ENCODE results near the gene CIC.

Gene CIC

GRCh38 chr19:42244347-42245220 lies 24.5 kb upstream of the CIC start:
- peak; percentile 83 to 90 for DNase-seq (ENCODE audit: low read depth in 2 of 2)

GRCh38 chr19:42245231-42245630 lies 23.8 kb upstream of the CIC start:
- no peak for DNase-seq (ENCODE audit: low read depth in 2 of 2)

- no peak for DNase-seq (ENCODE audit: low read depth in 2 of 2)
These were observed 22.7 kb upstream of the CIC start for GRCh38 chr19:42246143-42246921.

GRCh38 chr19:42246922-42247639 lies 22.0 kb upstream of the CIC start:
- DNase-seq (ENCODE audit: low read depth in 2 of 2): no peak

- DNase-seq (ENCODE audit: low read depth in 2 of 2): no peak
These were observed 21.3 kb upstream of the CIC start for GRCh38 chr19:42247640-42248199.

- DNase-seq (ENCODE audit: low read depth in 2 of 2): no peak
These were observed 20.5 kb upstream of the CIC start for GRCh38 chr19:42248270-42249148.

- DNase-seq (ENCODE audit: low read depth in 2 of 2): no peak
These were observed 19.8 kb upstream of the CIC start for GRCh38 chr19:42249149-42249750.

- DNase-seq (ENCODE audit: low read depth in 2 of 2): no peak
These were observed 19.3 kb upstream of the CIC start for GRCh38 chr19:42249769-42250168.

- no peak for DNase-seq (ENCODE audit: low read depth in 2 of 2)
These were observed 18.8 kb upstream of the CIC start for GRCh38 chr19:42250183-42250665.

GRCh38 chr19:42250666-42251531 lies 18.2 kb upstream of the CIC start:
- no peak for DNase-seq (ENCODE audit: low read depth in 2 of 2)

GRCh38 chr19:42251572-42252358 lies 17.3 kb upstream of the CIC start:
- no peak for DNase-seq (ENCODE audit: low read depth in 2 of 2)

GRCh38 chr19:42252365-42253244 lies 16.4 kb upstream of the CIC start:
- no peak for DNase-seq (ENCODE audit: low read depth in 2 of 2)

GRCh38 chr19:42253245-42254088 lies 15.6 kb upstream of the CIC start:
- peak in 1 of 2 donors; percentile 59 for DNase-seq (ENCODE audit: low read depth in 2 of 2)

- peak in 1 of 2 donors; percentile 68 for DNase-seq (ENCODE audit: low read depth in 2 of 2)
These were observed 14.8 kb upstream of the CIC start for GRCh38 chr19:42254089-42254849.

- DNase-seq (ENCODE audit: low read depth in 2 of 2): peak; percentile 87 to 90
These were observed 13.9 kb upstream of the CIC start, which contains the start of gene ERF for GRCh38 chr19:42254850-42255765. Gene ERF (minus strand): TSS chr19:42255128. CDS start chr19:42254999, 129 bp downstream.
